Measurements from ENCODE around the gene MRPL11. TPM values are rescaled to one million over a fixed set of nuclear protein-coding genes. Genes with fewer than 3 reads are reported as not detected.

MRPL11 gene
- total RNA-seq (10 to 100 TPM; 24.8 to 24.9 TPM), polyA plus RNA-seq (10 to 100 TPM; 86.9 to 98.2 (median 87.9) TPM), total RNA-seq (16.7 to 76.4 (median 22.8) reads per million in 6 experiments)

GRCh38 chr11:66438504-66439466 is at the start of gene MRPL11:
MRPL11 (minus strand) TSS chr11:66438848; CDS start chr11:66438754, 94 bp downstream.
- POLR2A ChIA-PET: interaction anchor here (0.5 to 1.7 kb wide), 19 partner anchors 10 to 1515 kb away, joined by 3 to 13 read pairs (median 3); partner anchors contain the start of genes BBS1, CD248, CTSF and DPP3
- H3K4me1 Mint-ChIP-seq: peaks cover 5 to 16% (median 9%) of the 10 kb centered on the region in 4 donors
- peaks cover 0 to 16% (median 10%) of the 10 kb centered on the region in 9 donors for H3K9me3 Mint-ChIP-seq
- DNase-seq (peak; percentile 74 to 95 (median 88)), ATAC-seq (peak; percentile 96 to 98)
- H3K36me3 Mint-ChIP-seq: peaks cover 5 to 27% (median 11%) of the 10 kb centered on the region in 3 donors
- H3K27ac Mint-ChIP-seq: peak within 1 kb of the TSS; percentile 24 to 99 (median 98)
- H3K4me3 Mint-ChIP-seq: peak within 1 kb of the TSS; percentile 87 to 96 (median 92)
- peaks cover 0 to 6% (median 0%) of the 10 kb centered on the region in 5 donors for H3K27me3 Mint-ChIP-seq

- ATAC-seq (no peak), DNase-seq (peak in 1 of 10 donors; percentile 56)
- Mint-ChIP-seq H3K36me3 (peaks cover 0 to 32% (median 2%) of the 10 kb centered on the region in 3 donors), H3K4me1 (peaks cover 4 to 20% (median 14%) of the 10 kb centered on the region in 4 donors), H3K9me3 (no peaks in the 10 kb centered on the region), H3K27me3 (no peaks in the 10 kb centered on the region), H3K4me3 (no peak overlapping the region), H3K27ac (no peak overlapping the region)
- POLR2A ChIA-PET: interaction anchor here (1.1 kb wide), 1 partner anchor 46 kb away, joined by 3 read pairs; the partner anchor contains the start of gene MRPL11
These were observed 46.2 kb upstream of the MRPL11 start for GRCh38 chr11:66484806-66485380.

GRCh38 chr11:66480117-66480938 is 41.7 kb upstream of the MRPL11 start, which contains the start of gene DPP3:
DPP3 (plus strand) TSS chr11:66480434; CDS start chr11:66482201, 1,767 bp downstream.
- H3K9me3 Mint-ChIP-seq: no peaks in the 10 kb centered on the region
- peaks cover 0 to 5% (median 0%) of the 10 kb centered on the region in 3 donors for H3K36me3 Mint-ChIP-seq
- peak within 1 kb of the TSS; percentile 86 to 94 (median 92) for H3K4me3 Mint-ChIP-seq
- POLR2A ChIA-PET: interaction anchor here (0.8 to 2.4 kb wide), 13 partner anchors 12 to 769 kb away, joined by 3 to 46 read pairs (median 6); partner anchors contain the start of genes ACTN3, BBS1, CTSF and KAT5
- peak; percentile 92 to 97 (median 95) for DNase-seq
- no peaks in the 10 kb centered on the region for H3K27me3 Mint-ChIP-seq
- H3K27ac Mint-ChIP-seq: peak within 1 kb of the TSS; percentile 80 to 96 (median 92)
- peak; percentile 98 to 99 for ATAC-seq
- H3K4me1 Mint-ChIP-seq: peaks cover 17 to 34% (median 30%) of the 10 kb centered on the region in 4 donors

GRCh38 chr11:66479394-66480116 is 40.9 kb upstream of the MRPL11 start:
- ATAC-seq (peak; percentile 15 to 20), DNase-seq (no peak)
- peaks cover 0 to 5% (median 0%) of the 10 kb centered on the region in 3 donors for H3K36me3 Mint-ChIP-seq
- POLR2A ChIA-PET: interaction anchor here (0.5 to 2.4 kb wide), 15 partner anchors 11 to 768 kb away, joined by 3 to 46 read pairs (median 5); partner anchors contain the start of genes ACTN3, BBS1, CTSF and KAT5
- peak overlapping the region in 9 of 10 donors; percentile 80 to 96 (median 92) for H3K27ac Mint-ChIP-seq
- H3K27me3 Mint-ChIP-seq: no peaks in the 10 kb centered on the region
- H3K9me3 Mint-ChIP-seq: no peaks in the 10 kb centered on the region
- peak overlapping the region; percentile 86 to 94 (median 92) for H3K4me3 Mint-ChIP-seq
- peaks cover 17 to 33% (median 29%) of the 10 kb centered on the region in 4 donors for H3K4me1 Mint-ChIP-seq

GRCh38 chr11:66478729-66479393 is 40.2 kb upstream of the MRPL11 start:
- peak overlapping the region; percentile 86 to 94 (median 92) for H3K4me3 Mint-ChIP-seq
- ATAC-seq (no peak), DNase-seq (peak in 7 of 10 donors; percentile 23 to 55 (median 40))
- H3K27me3 Mint-ChIP-seq: no peaks in the 10 kb centered on the region
- peaks cover 0 to 7% (median 0%) of the 10 kb centered on the region in 3 donors for H3K36me3 Mint-ChIP-seq
- H3K27ac Mint-ChIP-seq: peak overlapping the region in 9 of 10 donors; percentile 61 to 96 (median 92)
- POLR2A ChIA-PET: interaction anchor here (0.5 to 2.4 kb wide), 4 partner anchors 10 to 837 kb away, joined by 4 to 46 read pairs (median 6); partner anchors contain the start of genes PELI3 and RBM14
- peaks cover 17 to 33% (median 29%) of the 10 kb centered on the region in 4 donors for H3K4me1 Mint-ChIP-seq
- no peaks in the 10 kb centered on the region for H3K9me3 Mint-ChIP-seq

GRCh38 chr11:66477263-66478201 is 38.9 kb upstream of the MRPL11 start:
- no peak for DNase-seq
- Mint-ChIP-seq H3K4me3 (peak overlapping the region in 8 of 10 donors; percentile 19 to 52 (median 33)), H3K27ac (peak overlapping the region in 6 of 10 donors; percentile 31 to 82 (median 58)), H3K36me3 (peaks cover 0 to 2% (median 0%) of the 10 kb centered on the region in 3 donors), H3K9me3 (no peaks in the 10 kb centered on the region), H3K27me3 (no peaks in the 10 kb centered on the region), H3K4me1 (peaks cover 17 to 31% (median 24%) of the 10 kb centered on the region in 4 donors)
- ATAC-seq: no peak
- POLR2A ChIA-PET: interaction anchor here (0.7 kb wide), 1 partner anchor 38 kb away, joined by 3 read pairs; no protein-coding TSS in a partner anchor

- peak overlapping the region in 3 of 10 donors; percentile 49 to 80 (median 53) for H3K27ac Mint-ChIP-seq
- peaks cover 0 to 2% (median 0%) of the 10 kb centered on the region in 3 donors for H3K36me3 Mint-ChIP-seq
- H3K4me3 Mint-ChIP-seq: peak overlapping the region in 2 of 10 donors; percentile 28 to 46
- POLR2A ChIA-PET: no interaction called here
- ATAC-seq: no peak
- no peak for DNase-seq
- H3K4me1 Mint-ChIP-seq: peaks cover 17 to 27% (median 21%) of the 10 kb centered on the region in 4 donors
- H3K9me3 Mint-ChIP-seq: no peaks in the 10 kb centered on the region
- H3K27me3 Mint-ChIP-seq: no peaks in the 10 kb centered on the region
These were observed 38.2 kb upstream of the MRPL11 start for GRCh38 chr11:66476841-66477251.

GRCh38 chr11:66476173-66476840 is 37.7 kb upstream of the MRPL11 start:
- Mint-ChIP-seq H3K36me3 (peaks cover 0 to 2% (median 0%) of the 10 kb centered on the region in 3 donors), H3K27me3 (no peaks in the 10 kb centered on the region), H3K27ac (peak overlapping the region in 3 of 10 donors; percentile 17 to 80 (median 49)), H3K4me1 (peaks cover 17 to 27% (median 20%) of the 10 kb centered on the region in 4 donors), H3K9me3 (no peaks in the 10 kb centered on the region), H3K4me3 (peak overlapping the region in 1 of 10 donors; percentile 46)
- DNase-seq (no peak), ATAC-seq (no peak)
- POLR2A ChIA-PET: no interaction called here

Data from naive thymus-derived CD8-positive, alpha-beta T cell (primary cell).